KG1 (cell line): ENCODE measurements around the gene TBC1D23.
"Not testable (repeated sequence)": the region's sequence is repeated elsewhere in the genome, so short reads cannot be mapped to it uniquely, and the experiment has no call there.

ENCODE experiments used
- DNase-seq: peaks from one replicate; lab custom pipeline; 2025; lab: John Stamatoyannopoulos, UW

TBC1D23 gene

GRCh38 chr3:100299016-100299415 is 38.2 kb downstream of the TBC1D23 start:
- DNase-seq: no peak

GRCh38 chr3:100306695-100307094 is 45.9 kb downstream of the TBC1D23 start:
- DNase-seq: no peak

DNA sequence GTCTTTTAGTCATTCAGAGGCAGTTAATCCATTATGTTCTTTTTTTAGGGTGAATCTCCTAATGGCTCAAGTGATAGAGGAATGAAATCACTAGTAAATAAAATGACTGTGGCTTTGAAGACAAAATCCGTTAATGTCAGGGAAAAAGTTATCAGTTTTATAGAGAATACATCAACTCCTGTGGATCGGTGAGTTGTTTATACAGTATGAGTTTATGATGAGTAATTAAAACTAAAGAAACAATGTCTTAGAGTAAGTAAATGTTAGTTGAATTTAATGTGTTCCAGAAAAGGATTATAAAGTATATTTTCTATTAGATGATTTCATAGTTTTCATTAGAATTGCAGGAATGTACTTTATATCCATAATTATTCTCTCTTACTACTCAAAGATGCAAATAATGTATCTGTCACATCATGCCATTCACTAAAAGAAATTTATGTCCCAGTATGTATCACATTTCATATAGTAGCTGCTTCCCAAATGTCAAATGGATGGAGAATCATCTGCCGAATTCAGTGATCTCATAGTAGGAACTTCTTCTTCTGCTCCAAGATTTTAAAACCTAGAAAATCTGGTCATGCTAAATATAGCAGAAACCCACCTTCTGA is 49.7 kb downstream of the TBC1D23 start:
- DNase-seq: no peak

DNA sequence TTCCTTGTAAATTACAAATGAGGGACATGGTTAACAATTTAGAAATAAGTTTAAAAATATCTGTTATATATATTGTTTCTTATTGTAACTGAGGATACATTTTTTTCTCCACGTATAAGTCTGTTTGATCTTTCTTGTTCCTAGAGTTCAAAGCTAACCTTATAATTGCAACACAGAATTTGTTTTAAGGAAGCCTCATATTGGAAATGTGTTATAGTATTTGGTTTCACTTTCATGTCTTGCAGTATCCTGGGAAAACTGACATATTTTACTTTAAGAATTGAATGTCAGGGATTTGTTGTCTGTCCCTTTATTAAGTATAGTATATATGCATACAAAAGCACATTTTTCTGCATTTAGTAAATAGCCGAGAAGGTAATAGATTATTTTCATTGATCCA is 50.2 kb downstream of the TBC1D23 start:
- DNase-seq: no peak

- DNase-seq: peak; percentile 6
Measured at GRCh38 chr3:100316641-100317069, 55.9 kb downstream of the TBC1D23 start.

GRCh38 chr3:100317912-100318311 is 57.1 kb downstream of the TBC1D23 start:
- DNase-seq: no peak

DNA sequence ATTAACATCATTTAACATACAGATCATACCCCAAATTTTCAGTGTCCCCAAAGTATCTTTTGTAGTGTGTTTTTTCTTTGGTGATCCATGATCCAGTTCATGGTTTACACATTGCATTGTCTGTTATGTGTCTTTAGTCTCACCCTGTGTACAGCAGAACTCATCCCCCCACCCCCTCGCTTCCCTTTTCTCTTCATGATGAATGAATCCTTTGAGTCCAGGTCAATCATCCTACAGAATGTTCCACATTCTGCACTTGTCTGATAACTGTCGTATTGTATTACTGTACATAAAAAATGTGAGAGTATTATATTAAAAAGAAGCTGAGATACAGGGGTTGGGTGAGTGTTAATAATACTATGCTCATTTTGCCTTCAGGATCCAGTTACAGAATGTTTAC is 59.2 kb downstream of the TBC1D23 start:
- DNase-seq: no peak

DNA sequence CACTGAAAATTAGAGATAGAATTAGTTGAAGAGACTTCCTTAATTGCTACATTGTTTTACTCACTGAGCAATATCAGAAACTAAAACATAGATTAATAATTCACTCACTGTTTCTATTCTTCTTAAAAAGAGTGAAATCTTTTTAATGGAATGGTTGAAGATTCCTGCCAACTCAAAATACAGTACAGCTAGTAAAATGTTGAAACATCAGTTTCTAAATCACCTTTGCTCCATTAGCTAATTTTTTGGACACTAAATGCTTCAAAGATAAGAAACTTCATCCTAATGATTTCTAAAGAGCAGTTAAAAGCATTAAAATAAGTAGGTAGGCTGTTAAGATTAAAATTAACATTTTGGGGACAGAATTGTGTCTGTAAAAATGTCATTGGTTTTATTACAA is 63.3 kb downstream of the TBC1D23 start:
- no peak for DNase-seq

DNA sequence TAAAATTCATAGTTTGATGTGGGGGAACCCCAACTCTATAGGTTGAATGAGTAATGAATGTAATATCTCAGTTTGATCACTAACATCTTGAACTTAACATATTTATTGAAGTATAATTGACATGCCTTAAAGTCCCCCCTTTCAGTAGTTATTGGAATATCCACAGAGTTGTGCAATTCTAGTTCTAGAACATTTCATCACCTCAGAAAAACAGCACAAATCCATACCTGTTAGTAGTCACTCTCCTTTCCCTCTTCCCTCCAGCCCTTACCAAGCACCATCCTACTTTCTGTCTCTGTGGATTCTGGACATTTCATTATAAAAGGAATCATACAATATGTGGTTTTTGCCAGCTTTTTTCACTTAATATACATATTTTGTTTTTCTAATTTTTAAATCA is 65.0 kb downstream of the TBC1D23 start:
- no peak for DNase-seq

DNA sequence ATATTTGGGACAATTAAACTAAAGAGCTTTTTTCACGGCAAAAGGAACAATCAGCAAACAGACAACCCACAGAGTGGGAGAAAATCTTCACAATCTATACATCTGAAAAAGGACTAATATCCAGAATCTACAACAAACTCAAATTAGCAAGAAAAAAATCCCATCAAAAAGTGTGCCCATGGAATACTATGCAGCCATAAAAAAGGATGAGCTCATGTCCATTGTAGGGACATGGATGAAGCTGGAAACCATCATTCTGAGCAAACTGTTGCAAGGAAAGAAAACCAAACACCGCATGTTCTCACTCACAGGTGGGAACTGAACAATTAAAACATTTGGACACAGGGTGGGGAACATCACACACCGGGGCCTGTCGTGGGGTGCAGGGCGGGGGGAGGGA is 66.6 kb downstream of the TBC1D23 start:
- not testable (repeated sequence) for DNase-seq

DNA sequence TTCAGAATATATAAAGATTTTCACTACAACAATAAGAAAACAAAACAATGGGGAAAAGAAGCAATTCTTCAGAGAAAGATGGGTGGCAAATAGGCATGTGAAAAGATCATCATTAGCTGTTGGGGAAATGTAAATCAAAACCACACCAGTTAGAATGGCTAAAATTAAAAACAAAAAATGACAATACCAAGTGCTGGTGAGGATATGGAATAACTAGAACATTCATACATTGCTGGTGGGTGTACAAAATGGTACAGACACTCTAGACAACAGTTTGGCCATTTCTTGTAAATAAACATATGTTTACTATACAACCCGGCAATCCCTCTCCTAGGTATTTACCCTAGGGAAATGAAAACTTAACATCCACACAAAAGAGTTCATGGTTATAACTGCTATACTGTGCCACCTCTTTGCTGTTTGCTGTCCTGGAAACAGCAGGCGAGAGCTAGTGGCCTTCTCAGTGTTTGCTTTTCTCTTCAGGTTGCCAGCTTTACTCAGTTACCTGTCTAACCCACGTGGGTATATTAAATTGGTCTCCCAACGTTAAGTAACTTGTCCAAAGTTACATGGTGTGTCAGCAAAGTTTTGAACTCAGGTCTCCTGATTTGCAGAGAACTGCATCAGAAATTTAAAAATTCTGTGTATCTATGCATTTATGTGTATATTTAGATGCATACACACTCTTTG is 69.2 kb downstream of the TBC1D23 start:
- DNase-seq: no peak

DNA sequence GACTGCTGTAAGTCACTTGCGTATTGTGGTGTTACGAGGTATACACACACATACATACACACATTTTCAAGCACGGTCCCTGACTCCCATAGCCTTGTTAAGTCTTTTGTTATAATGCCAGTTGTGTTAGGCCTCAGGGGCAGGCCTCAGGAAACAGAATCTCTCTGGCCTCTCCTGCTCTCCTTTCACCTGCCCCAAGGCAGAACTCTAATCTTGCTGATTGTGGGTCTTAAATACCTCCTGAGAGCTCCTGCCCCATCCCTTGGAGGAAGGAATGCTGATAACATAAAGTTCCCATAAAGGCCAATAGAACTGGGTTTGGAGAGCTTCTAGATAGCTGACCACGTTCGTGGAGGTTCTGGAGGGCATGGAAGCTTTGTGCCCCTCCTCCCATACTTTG is 69.9 kb downstream of the TBC1D23 start:
- no peak for DNase-seq

DNA sequence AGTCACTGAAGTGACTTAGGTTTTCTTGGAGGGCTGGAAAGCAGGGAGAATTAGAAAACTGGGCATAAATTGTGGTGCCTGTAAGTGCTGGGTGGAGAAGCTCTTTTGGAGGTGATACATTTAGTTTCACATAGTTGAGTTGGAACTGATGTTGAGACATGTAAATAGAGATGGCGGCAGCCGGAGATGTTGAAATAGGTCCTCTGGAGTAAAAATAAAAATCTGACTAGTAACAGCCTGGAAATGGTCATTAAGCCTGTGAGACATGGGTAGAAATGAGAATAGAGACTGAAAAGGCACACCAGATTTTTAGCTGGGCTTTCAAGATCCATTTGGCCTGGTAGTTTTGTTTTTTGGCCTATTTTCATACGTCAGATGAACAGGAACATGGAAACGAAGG is 70.9 kb downstream of the TBC1D23 start:
- DNase-seq: no peak

DNA sequence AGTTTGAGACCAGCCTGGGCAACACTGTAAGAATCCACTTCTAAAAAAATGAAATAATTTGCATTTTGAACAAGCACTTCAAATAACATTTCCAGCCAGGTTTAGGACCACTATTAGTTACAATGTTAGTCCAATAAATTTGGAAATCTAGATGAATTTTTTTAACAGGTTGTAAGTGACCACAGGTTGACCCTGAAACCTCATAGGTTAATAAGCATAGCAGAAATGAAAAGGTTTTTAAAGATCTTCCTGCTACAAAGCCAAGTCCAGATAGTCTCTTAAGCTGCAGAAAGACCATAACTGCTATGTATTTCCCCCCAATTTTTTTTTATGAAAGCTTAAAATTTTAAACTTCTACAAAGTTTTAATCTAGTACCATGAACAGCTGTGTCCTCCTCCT is 72.3 kb downstream of the TBC1D23 start:
- DNase-seq: no peak

DNA sequence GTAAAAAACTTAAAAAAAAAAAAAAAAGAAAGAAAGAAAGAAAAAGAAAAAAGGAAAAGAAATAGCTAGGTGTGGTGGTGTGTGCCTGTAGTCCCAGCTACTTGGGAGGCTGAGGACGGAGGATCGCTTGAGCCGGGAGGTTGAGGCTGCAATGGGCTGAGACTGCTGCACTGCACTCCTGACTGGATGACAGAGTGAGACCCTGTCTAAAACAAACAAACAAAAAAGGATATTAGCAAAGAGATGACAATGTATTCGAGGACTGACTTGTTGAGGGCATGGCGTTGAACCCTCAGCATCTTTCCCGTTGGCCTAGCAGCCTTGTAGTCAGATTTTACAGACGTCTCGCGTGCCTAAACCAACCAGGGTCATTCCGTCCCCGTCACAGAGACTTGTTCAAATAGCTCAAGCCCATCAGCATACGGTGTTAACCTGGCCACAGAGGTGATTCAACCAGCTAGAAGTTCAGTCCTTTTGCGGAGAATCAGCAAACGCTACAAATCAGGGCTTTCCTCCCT is 73.2 kb downstream of the TBC1D23 start:
- no peak for DNase-seq

GRCh38 chr3:100334488-100335351 is 73.9 kb downstream of the TBC1D23 start, which contains the start of gene NIT2:
Gene NIT2, plus strand, starts transcription at chr3:100334757. Its CDS starts 35 bp downstream, at chr3:100334792.
- peak; percentile 27 for DNase-seq

- DNase-seq: no peak
Measured at GRCh38 chr3:100335434-100335833, 74.6 kb downstream of the TBC1D23 start.

- DNase-seq: not testable (repeated sequence)
Measured at GRCh38 chr3:100336229-100336628, 75.4 kb downstream of the TBC1D23 start.

DNA sequence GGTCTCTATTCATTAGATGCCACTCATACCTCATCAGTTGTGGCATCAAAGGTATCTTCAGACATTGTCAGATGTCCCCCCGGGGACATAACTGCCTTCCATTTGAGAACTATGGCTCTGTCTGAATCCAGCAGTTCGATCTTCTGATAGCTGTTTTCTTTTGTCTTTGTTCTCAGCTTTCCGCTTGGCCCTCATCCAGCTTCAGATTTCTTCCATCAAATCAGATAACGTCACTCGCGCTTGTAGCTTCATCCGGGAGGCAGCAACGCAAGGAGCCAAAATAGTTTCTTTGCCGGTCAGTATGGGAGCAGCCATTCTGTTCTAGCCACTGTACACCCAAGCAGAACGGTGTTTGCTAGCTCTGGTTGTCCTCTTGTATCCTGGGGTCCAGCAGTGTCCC is 78.1 kb downstream of the TBC1D23 start:
- DNase-seq: no peak

GRCh38 chr3:100339786-100340185 is 79.0 kb downstream of the TBC1D23 start:
- DNase-seq: no peak

DNA sequence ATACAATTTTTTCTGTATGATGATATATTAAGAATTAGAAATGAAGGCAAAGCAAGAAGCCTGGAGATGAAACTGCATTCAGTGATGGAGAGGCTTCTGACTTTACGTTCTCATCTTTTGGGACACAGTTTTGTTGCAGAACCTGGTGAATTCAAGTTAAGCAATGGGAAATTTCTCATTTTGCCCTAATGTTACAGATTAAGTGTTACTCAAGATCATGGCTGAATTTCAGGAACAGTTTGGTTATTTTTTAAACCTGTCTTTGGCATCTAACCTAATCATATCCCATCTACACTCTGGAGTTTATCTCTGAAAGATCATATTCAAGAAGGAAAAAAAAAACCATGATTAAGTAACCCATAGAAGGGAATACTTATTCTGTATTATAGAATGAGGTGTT is 79.7 kb downstream of the TBC1D23 start:
- DNase-seq: no peak

- no peak for DNase-seq
Measured at GRCh38 chr3:100348727-100349126, 87.9 kb downstream of the TBC1D23 start.

DNA sequence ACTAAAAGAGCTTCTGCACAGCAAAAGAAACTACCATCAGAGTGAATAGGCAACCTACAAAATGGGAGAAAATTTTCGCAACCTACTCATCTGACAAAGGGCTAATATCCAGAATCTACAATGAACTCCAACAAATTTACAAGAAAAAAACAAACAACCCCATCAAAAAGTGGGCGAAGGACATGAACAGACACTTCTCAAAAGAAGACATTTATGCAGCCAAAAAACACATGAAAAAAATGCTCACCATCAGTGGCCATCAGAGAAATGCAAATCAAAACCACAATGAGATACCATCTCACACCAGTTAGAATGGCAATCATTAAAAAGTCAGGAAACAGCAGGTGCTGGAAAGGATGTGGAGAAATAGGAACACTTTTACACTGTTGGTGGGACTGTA is 91.0 kb downstream of the TBC1D23 start:
- not testable (repeated sequence) for DNase-seq
